Panc1 (cell line): Measurements from ENCODE around the gene NLRP6.
"Not testable (repeated sequence)": the region's sequence is repeated elsewhere in the genome, so short reads cannot be mapped to it uniquely, and the experiment has no call there.

Experiments used
- POLR2AphosphoS5 ChIP-seq: IDR thresholded peaks from 2 replicates; pipeline ENCODE4 v1.6.1; 2012; ENCODE audit warnings: mild to moderate bottlenecking, low read depth, low read length, moderate library complexity
- TF ChIP-seq, protein P1 (sequence below): fragments of 450-650 bp; IDR thresholded peaks from 2 replicates; pipeline ENCODE4 v1.5.1; 2017; ENCODE audit warnings: mild to moderate bottlenecking
- TF ChIP-seq, protein P2 (sequence below), 2 experiments: IDR thresholded peaks; 2 replicates each; pipeline ENCODE4 v1.6.1; 2011 to 2012; ENCODE audit warnings: low read depth in 2 of 2, control low read depth in 1 of 2, low read length in 1 of 2, mild to moderate bottlenecking in 1 of 2, moderate library complexity in 1 of 2; ENCODE audit not compliant: insufficient read depth in 1 of 2

DNA sequence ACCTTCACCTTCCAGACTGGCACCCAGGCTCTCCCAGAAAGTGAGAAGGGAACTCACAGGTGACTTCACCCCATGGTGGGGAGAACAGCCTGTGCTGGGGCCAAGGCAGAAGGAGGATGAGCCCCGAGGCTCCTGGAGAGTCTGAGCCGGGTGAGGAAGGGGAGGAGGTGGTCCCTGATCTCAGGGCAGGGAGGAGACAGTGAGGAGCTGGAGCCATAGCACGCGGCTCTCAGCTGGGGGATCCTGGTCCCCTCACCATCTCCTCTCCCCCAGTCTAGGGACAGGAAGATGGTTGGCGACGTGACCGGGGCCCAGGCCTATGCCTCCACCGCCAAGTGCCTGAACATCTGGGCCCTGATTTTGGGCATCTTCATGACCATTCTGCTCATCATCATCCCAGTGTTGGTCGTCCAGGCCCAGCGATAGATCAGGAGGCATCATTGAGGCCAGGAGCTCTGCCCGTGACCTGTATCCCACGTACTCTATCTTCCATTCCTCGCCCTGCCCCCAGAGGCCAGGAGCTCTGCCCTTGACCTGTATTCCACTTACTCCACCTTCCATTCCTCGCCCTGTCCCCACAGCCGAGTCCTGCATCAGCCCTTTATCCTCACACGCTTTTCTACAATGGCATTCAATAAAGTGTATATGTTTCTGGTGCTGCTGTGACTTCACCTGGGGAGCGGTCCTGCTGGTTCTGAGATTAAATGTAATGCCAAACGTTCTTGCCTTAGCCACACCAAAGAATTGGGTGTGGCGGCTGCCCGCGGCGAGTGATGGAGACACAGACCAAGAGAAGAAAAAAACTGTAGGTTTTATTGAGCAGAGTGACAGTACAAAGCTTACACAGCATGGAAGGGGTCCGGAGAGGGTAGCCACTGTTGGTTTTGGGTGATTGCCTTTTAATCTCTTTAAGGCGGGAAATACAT is 30.8 kb downstream of the NLRP6 start:
- not testable (repeated sequence) for TF ChIP-seq POLR2AphosphoS5
- TF ChIP-seq, protein P1, sequence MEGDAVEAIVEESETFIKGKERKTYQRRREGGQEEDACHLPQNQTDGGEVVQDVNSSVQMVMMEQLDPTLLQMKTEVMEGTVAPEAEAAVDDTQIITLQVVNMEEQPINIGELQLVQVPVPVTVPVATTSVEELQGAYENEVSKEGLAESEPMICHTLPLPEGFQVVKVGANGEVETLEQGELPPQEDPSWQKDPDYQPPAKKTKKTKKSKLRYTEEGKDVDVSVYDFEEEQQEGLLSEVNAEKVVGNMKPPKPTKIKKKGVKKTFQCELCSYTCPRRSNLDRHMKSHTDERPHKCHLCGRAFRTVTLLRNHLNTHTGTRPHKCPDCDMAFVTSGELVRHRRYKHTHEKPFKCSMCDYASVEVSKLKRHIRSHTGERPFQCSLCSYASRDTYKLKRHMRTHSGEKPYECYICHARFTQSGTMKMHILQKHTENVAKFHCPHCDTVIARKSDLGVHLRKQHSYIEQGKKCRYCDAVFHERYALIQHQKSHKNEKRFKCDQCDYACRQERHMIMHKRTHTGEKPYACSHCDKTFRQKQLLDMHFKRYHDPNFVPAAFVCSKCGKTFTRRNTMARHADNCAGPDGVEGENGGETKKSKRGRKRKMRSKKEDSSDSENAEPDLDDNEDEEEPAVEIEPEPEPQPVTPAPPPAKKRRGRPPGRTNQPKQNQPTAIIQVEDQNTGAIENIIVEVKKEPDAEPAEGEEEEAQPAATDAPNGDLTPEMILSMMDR = not testable (repeated sequence)
- TF ChIP-seq, protein P2, sequence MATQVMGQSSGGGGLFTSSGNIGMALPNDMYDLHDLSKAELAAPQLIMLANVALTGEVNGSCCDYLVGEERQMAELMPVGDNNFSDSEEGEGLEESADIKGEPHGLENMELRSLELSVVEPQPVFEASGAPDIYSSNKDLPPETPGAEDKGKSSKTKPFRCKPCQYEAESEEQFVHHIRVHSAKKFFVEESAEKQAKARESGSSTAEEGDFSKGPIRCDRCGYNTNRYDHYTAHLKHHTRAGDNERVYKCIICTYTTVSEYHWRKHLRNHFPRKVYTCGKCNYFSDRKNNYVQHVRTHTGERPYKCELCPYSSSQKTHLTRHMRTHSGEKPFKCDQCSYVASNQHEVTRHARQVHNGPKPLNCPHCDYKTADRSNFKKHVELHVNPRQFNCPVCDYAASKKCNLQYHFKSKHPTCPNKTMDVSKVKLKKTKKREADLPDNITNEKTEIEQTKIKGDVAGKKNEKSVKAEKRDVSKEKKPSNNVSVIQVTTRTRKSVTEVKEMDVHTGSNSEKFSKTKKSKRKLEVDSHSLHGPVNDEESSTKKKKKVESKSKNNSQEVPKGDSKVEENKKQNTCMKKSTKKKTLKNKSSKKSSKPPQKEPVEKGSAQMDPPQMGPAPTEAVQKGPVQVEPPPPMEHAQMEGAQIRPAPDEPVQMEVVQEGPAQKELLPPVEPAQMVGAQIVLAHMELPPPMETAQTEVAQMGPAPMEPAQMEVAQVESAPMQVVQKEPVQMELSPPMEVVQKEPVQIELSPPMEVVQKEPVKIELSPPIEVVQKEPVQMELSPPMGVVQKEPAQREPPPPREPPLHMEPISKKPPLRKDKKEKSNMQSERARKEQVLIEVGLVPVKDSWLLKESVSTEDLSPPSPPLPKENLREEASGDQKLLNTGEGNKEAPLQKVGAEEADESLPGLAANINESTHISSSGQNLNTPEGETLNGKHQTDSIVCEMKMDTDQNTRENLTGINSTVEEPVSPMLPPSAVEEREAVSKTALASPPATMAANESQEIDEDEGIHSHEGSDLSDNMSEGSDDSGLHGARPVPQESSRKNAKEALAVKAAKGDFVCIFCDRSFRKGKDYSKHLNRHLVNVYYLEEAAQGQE (IDR thresholded peaks at IDR 0.05; ENCODE audit: insufficient read depth in 1 of 2, low read depth in 2 of 2, low read length in 1 of 2) = not testable (repeated sequence)
